GM10266 (cell line): Measurements from ENCODE around the gene FOXL1.

Source experiments
- DNase-seq: peaks from one replicate; pipeline ENCODE4 v3.0.0; 2012; ENCODE audit errors: extremely low spot score
- TF ChIP-seq, protein P1 (sequence below): IDR thresholded peaks from 2 replicates; pipeline ENCODE4 v1.5.1; 2012; ENCODE audit warnings: mild to moderate bottlenecking, low read depth; ENCODE audit not compliant: control insufficient read depth, insufficient read depth; ENCODE audit errors: missing control alignments

Gene FOXL1

DNA sequence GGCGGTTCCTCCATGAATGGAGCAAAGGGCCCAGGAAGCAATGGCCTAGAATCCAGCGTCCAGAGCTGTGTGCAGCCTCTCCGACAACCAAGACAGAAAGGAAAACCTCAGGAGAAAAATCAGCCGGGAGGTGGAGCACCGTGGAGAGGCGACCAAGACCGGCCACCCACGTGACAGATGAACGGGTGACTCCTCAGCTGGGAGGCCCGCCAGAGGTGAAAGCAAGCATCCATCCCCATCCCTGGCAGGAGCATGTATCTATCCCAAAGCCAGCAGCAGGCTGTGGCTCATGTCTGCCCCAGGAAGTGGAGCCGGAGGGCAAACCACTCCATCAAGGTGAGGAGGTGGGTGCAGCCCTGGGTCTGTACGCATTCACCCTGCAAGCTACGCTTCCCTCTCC, 52.1 kb downstream of the FOXL1 start:
- no peak for DNase-seq
- TF ChIP-seq, protein P1, sequence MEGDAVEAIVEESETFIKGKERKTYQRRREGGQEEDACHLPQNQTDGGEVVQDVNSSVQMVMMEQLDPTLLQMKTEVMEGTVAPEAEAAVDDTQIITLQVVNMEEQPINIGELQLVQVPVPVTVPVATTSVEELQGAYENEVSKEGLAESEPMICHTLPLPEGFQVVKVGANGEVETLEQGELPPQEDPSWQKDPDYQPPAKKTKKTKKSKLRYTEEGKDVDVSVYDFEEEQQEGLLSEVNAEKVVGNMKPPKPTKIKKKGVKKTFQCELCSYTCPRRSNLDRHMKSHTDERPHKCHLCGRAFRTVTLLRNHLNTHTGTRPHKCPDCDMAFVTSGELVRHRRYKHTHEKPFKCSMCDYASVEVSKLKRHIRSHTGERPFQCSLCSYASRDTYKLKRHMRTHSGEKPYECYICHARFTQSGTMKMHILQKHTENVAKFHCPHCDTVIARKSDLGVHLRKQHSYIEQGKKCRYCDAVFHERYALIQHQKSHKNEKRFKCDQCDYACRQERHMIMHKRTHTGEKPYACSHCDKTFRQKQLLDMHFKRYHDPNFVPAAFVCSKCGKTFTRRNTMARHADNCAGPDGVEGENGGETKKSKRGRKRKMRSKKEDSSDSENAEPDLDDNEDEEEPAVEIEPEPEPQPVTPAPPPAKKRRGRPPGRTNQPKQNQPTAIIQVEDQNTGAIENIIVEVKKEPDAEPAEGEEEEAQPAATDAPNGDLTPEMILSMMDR, result no peak

DNA sequence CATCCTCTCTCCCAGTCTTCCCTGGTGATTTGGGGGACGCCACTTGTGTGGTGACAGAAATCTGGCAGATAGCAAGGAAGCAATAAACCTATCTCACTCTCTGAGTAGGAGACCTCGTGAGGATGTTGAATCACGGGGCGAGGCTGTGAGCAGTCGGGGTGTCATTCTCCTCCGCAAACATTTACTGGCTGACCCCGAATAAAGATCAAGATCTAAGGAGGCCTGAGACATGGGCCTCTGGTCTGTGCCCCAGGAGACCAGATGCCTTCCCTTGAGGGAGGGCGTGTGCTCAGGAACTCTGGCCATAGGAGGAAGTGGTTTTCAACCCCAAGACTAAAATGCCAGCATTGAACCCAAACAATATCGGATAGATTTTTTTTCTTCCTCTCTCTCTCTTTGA, 53.1 kb downstream of the FOXL1 start:
- DNase-seq, result no peak
- TF ChIP-seq, protein P1, result no peak
